ENCODE measurements around the gene CHCHD6.

- TF ChIP-seq, protein P1, sequence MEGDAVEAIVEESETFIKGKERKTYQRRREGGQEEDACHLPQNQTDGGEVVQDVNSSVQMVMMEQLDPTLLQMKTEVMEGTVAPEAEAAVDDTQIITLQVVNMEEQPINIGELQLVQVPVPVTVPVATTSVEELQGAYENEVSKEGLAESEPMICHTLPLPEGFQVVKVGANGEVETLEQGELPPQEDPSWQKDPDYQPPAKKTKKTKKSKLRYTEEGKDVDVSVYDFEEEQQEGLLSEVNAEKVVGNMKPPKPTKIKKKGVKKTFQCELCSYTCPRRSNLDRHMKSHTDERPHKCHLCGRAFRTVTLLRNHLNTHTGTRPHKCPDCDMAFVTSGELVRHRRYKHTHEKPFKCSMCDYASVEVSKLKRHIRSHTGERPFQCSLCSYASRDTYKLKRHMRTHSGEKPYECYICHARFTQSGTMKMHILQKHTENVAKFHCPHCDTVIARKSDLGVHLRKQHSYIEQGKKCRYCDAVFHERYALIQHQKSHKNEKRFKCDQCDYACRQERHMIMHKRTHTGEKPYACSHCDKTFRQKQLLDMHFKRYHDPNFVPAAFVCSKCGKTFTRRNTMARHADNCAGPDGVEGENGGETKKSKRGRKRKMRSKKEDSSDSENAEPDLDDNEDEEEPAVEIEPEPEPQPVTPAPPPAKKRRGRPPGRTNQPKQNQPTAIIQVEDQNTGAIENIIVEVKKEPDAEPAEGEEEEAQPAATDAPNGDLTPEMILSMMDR (conservative IDR thresholded peaks at IDR 0.05; ENCODE audit: low read depth, low read length): no peak
- no peak for TF ChIP-seq EZH2phosphoT487 (IDR thresholded peaks at IDR 0.05; ENCODE audit: borderline replicate concordance, low read length)
These were observed 162.2 kb downstream of the CHCHD6 start for GRCh38 chr3:126866175-126866759.

All from PC-3 (cell line).